Spinal cord (tissue), 10 donors: ENCODE measurements around the gene PCDHGA1. TPM values are rescaled to one million over a fixed set of nuclear protein-coding genes. Genes with fewer than 3 reads are reported as not detected.

Source experiments
- DNase-seq, 6 donors: peaks; one replicate each; pipeline versions ENCODE4 v3.0.0 to v3.0.0-alpha.2; 2013 to 2015; ENCODE audit warnings: low spot score in 6 of 6, low read depth in 4 of 6
- H3K27ac ChIP-seq: one replicate; pipeline ENCODE4 v1.5.1; 2013; ENCODE audit warnings: low read depth, low read length, control low read depth
- H3K27me3 ChIP-seq: one replicate; pipeline ENCODE4 v1.6.1; 2013; ENCODE audit warnings: low read length; ENCODE audit not compliant: control insufficient read depth, insufficient read depth
- H3K36me3 ChIP-seq: one replicate; pipeline ENCODE4 v1.6.1; 2013; ENCODE audit warnings: low read length; ENCODE audit not compliant: control insufficient read depth, insufficient read depth
- H3K4me1 ChIP-seq: one replicate; pipeline ENCODE4 v1.6.1; 2013; ENCODE audit warnings: low read length; ENCODE audit not compliant: control insufficient read depth, insufficient read depth
- H3K4me3 ChIP-seq: one replicate; pipeline ENCODE4 v1.5.1; 2013; ENCODE audit warnings: low read depth, low read length, control low read depth
- H3K9me3 ChIP-seq: one replicate; pipeline ENCODE4 v1.6.1; 2013; ENCODE audit warnings: low read length; ENCODE audit not compliant: control insufficient read depth, insufficient read depth
- WGBS: methylation state at CpG from one replicate; pipeline ENCODE4 v1.1.5; 2013; ENCODE audit warnings: missing lambda C conversion rate; ENCODE audit not compliant: insufficient coverage; 5-methylcytosine and 5-hydroxymethylcytosine counted together
- polyA plus RNA-seq, 2 donors: library from polyadenylated mRNA; unstranded; fragments of 120-200 nt; gene quantifications; one replicate each; pipeline ENCODE4 v1.2.1, GENCODE V29; 2013; ENCODE audit not compliant: insufficient read length in 2 of 2
- total RNA-seq, 2 donors: library from RNA; depleted of rRNA in 1 of 2; stranded (reverse); fragments of 120-200 nt in 1 of 2; fragments of >200 nt in 1 of 2; gene quantifications; one replicate each; pipeline versions ENCODE4 v1.2.3 to v1.2.4, GENCODE V29; 2013 to 2014
- donor health status: healthy.

The PCDHGA1 gene
- total and polyA plus RNA-seq, 4 donors = 1.4 to 3.8 (median 2.7) TPM

DNA sequence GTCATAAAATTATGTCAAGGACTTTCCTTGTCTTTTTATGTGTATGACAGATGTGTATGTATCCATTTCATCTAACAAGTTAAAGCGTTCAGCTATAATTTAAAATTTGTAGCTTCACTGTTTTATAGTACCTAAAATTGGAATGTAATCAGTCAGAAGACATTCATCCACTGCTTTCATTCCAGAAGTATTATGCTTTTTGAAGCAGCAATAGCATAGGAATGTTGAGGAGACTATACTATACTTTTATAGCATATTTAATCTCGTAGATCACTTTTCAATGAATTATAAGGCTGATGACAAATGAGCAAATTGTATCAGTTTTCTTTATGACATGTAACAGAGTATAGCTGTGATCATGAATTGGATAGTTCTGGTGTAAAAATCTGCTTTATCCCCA, 106.9 kb downstream of the PCDHGA1 start:
- Histone ChIP-seq H3K27ac (no peak overlapping the region), H3K4me3 (no peak overlapping the region), H3K27me3 (no peaks in the 10 kb centered on the region), H3K9me3 (peaks cover 30% of the 10 kb centered on the region), H3K4me1 (peaks cover 3% of the 10 kb centered on the region), H3K36me3 (peaks cover 7% of the 10 kb centered on the region)
- DNase-seq = no peak
- no CpG with 5 or more reads among the region's 2 CpGs for WGBS

- Histone ChIP-seq H3K4me1 (no peaks in the 10 kb centered on the region), H3K27ac (no peak overlapping the region), H3K36me3 (peaks cover 7% of the 10 kb centered on the region), H3K9me3 (peaks cover 24% of the 10 kb centered on the region), H3K4me3 (no peak overlapping the region), H3K27me3 (no peaks in the 10 kb centered on the region)
- no peak for DNase-seq
- 59% methylated on average over 7 of the region's 10 CpGs for WGBS
These were observed 109.3 kb downstream of the PCDHGA1 start for GRCh38 chr5:141439411-141440141.

- peaks cover 7% of the 10 kb centered on the region for H3K36me3 ChIP-seq
- 100% methylated on average over 5 of the region's 9 CpGs for WGBS
- DNase-seq = no peak
- H3K4me1 ChIP-seq = no peaks in the 10 kb centered on the region
- H3K4me3 ChIP-seq = no peak overlapping the region
- H3K9me3 ChIP-seq = peaks cover 24% of the 10 kb centered on the region
- no peak overlapping the region for H3K27ac ChIP-seq
- H3K27me3 ChIP-seq = no peaks in the 10 kb centered on the region
These were observed 110.0 kb downstream of the PCDHGA1 start for GRCh38 chr5:141440341-141440740.

GRCh38 chr5:141441571-141442170, 111.4 kb downstream of the PCDHGA1 start:
- Histone ChIP-seq H3K9me3 (peaks cover 24% of the 10 kb centered on the region), H3K27me3 (no peaks in the 10 kb centered on the region), H3K4me3 (no peak overlapping the region), H3K36me3 (peaks cover 7% of the 10 kb centered on the region), H3K4me1 (no peaks in the 10 kb centered on the region), H3K27ac (no peak overlapping the region)
- no peak for DNase-seq
- 37% methylated on average over 49 of the region's 50 CpGs for WGBS

GRCh38 chr5:141465351-141465750, 135.0 kb downstream of the PCDHGA1 start:
- H3K36me3 ChIP-seq = peaks cover 2% of the 10 kb centered on the region
- WGBS = 100% methylated on average over 1 of the region's 3 CpGs
- H3K4me1 ChIP-seq = no peaks in the 10 kb centered on the region
- no peaks in the 10 kb centered on the region for H3K9me3 ChIP-seq
- H3K27ac ChIP-seq = no peak overlapping the region
- no peak overlapping the region for H3K4me3 ChIP-seq
- no peaks in the 10 kb centered on the region for H3K27me3 ChIP-seq
- no peak for DNase-seq

DNA sequence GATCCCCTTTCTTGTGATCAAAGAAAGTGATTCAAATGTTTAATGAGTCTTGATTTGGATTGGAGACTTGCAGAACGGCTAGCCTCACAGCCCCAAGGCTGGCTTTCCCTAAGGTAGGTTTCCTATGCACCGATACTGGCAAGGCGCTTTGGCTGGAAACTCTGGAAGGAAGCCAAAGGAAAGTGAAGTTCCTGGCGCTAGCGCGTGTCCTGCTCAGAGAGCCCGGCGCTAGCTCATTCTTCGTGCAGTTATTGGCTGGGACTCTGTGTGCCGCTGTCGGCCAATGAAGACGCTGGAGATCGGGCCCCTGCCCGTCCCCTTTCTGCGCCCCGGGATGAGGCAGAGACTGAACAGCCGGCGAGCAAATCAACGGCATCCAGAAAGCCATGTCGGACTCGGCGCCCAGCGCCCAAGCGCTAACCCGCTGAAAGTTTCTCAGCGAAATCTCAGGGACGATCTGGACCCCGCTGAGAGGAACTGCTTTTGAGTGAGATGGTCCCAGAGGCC, 145.4 kb downstream of the PCDHGA1 start, which contains the start of gene PCDHGC3:
Gene PCDHGC3, plus strand, starts transcription at position 342 of the 507 bp plus-strand sequence. Its CDS starts 151 bp downstream, at position 493.
- peaks cover 9% of the 10 kb centered on the region for H3K36me3 ChIP-seq
- H3K4me1 ChIP-seq = peaks cover 34% of the 10 kb centered on the region
- under 1% methylated on average over 28 of the region's 28 CpGs for WGBS
- H3K27me3 ChIP-seq = no peaks in the 10 kb centered on the region
- peak in 4 of 6 donors; percentile 85 to 97 (median 91) for DNase-seq
- H3K9me3 ChIP-seq = no peaks in the 10 kb centered on the region
- peak within 1 kb of the TSS; percentile 87 for H3K27ac ChIP-seq
- H3K4me3 ChIP-seq = peak within 1 kb of the TSS; percentile 58

DNA sequence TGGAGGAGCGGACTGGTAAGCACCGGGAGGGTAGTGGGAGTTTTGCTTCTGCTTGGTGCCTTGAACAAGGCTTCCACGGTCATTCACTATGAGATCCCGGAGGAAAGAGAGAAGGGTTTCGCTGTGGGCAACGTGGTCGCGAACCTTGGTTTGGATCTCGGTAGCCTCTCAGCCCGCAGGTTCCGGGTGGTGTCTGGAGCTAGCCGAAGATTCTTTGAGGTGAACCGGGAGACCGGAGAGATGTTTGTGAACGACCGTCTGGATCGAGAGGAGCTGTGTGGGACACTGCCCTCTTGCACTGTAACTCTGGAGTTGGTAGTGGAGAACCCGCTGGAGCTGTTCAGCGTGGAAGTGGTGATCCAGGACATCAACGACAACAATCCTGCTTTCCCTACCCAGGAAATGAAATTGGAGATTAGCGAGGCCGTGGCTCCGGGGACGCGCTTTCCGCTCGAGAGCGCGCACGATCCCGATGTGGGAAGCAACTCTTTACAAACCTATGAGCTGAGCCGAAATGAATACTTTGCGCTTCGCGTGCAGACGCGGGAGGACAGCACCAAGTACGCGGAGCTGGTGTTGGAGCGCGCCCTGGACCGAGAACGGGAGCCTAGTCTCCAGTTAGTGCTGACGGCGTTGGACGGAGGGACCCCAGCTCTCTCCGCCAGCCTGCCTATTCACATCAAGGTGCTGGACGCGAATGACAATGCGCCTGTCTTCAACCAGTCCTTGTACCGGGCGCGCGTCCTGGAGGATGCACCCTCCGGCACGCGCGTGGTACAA, 146.0 kb downstream of the PCDHGA1 start:
- WGBS = 1% methylated on average over 58 of the region's 58 CpGs
- DNase-seq = peak in 2 of 6 donors; percentile 84 to 89
- Histone ChIP-seq H3K4me3 (peak overlapping the region; percentile 58), H3K36me3 (peaks cover 8% of the 10 kb centered on the region), H3K27ac (peak overlapping the region; percentile 87), H3K27me3 (no peaks in the 10 kb centered on the region), H3K4me1 (peaks cover 35% of the 10 kb centered on the region), H3K9me3 (no peaks in the 10 kb centered on the region)

- peak overlapping the region; percentile 87 for H3K27ac ChIP-seq
- DNase-seq = peak in 2 of 6 donors; percentile 34
- no peaks in the 10 kb centered on the region for H3K9me3 ChIP-seq
- WGBS = 7% methylated on average over 24 of the region's 24 CpGs
- peak overlapping the region; percentile 58 for H3K4me3 ChIP-seq
- peaks cover 40% of the 10 kb centered on the region for H3K4me1 ChIP-seq
- peaks cover 8% of the 10 kb centered on the region for H3K36me3 ChIP-seq
- H3K27me3 ChIP-seq = no peaks in the 10 kb centered on the region
These were observed 146.8 kb downstream of the PCDHGA1 start for GRCh38 chr5:141477044-141477575.

GRCh38 chr5:141477815-141478214, 147.5 kb downstream of the PCDHGA1 start:
- peaks cover 8% of the 10 kb centered on the region for H3K36me3 ChIP-seq
- 18% methylated on average over 10 of the region's 13 CpGs for WGBS
- peak in 2 of 6 donors; percentile 25 to 36 for DNase-seq
- H3K9me3 ChIP-seq = no peaks in the 10 kb centered on the region
- peaks cover 40% of the 10 kb centered on the region for H3K4me1 ChIP-seq
- H3K27me3 ChIP-seq = no peaks in the 10 kb centered on the region
- H3K4me3 ChIP-seq = peak overlapping the region; percentile 58
- peak overlapping the region; percentile 87 for H3K27ac ChIP-seq
